ENCODE data around the gene TIAM1. TPM values are rescaled to one million over a fixed set of nuclear protein-coding genes. Genes with fewer than 3 reads are reported as not detected.
A peak's percentile ranks its signal among the peaks of the same experiment; 100 is the strongest.

Gene TIAM1
- total and polyA plus RNA-seq, 2 of the 8 experiments (the other 6 are each of a cell fraction or from before 2014, with no cell fraction given) = 10.1 to 30.7 TPM

GRCh38 chr21:31343680-31344480 is at the start of gene TIAM1 (continued):
- TF ChIP-seq CBX8 (IDR thresholded peaks at IDR 0.05; ENCODE audit: borderline replicate concordance, low read depth, low read length) (no peak), TBP (IDR thresholded peaks at IDR 0.05; ENCODE audit: low read depth, low read length) (peak; percentile 25; the same call in 1 of the 2 replicates), KDM5A (IDR thresholded peaks at IDR 0.05; ENCODE audit: low read length) (no peak), KDM4A (IDR thresholded peaks at IDR 0.05; ENCODE audit: low read depth, low read length, severe bottlenecking) (peak; percentile 33), GTF2F1 (IDR thresholded peaks at IDR 0.05; ENCODE audit: borderline replicate concordance, low read depth, low read length) (no peak), ASH2L (IDR thresholded peaks at IDR 0.05; ENCODE audit: low read length) (peak; percentile 93), POLR2A (IDR thresholded peaks at IDR 0.05; ENCODE audit: control extremely low read depth in 1 of 2, low read depth in 2 of 2, low read length in 2 of 2) (peak; percentile 43 to 75), RXRA (IDR thresholded peaks at IDR 0.05; ENCODE audit: insufficient read depth, low read depth, low read length) (no peak), USF2 (IDR thresholded peaks at IDR 0.05; ENCODE audit: low read length) (no peak), SAP30 (IDR thresholded peaks at IDR 0.05; ENCODE audit: insufficient read depth, insufficient replicate concordance, low read length) (peak; percentile 66), CHD1 (IDR thresholded peaks at IDR 0.05; ENCODE audit: low read depth, low read length) (no peak), SUZ12 (IDR thresholded peaks at IDR 0.05; ENCODE audit: low read length) (no peak), SIRT6 (IDR thresholded peaks at IDR 0.05; ENCODE audit: low read length) (no peak), SRF (IDR thresholded peaks at IDR 0.05; ENCODE audit: low read depth, low read length) (no peak), BRCA1 (IDR thresholded peaks at IDR 0.05; ENCODE audit: low read depth, low read length) (no peak), POU5F1 (IDR thresholded peaks at IDR 0.05; ENCODE audit: low read depth, low read length) (no peak), SP1 (IDR thresholded peaks at IDR 0.05; ENCODE audit: low read depth, low read length) (no peak), YY1 (IDR thresholded peaks at IDR 0.05; ENCODE audit: low read depth, low read length) (no peak), TCF12 (IDR thresholded peaks at IDR 0.05; ENCODE audit: low read depth, low read length) (no peak), NRF1 (IDR thresholded peaks at IDR 0.05; ENCODE audit: low read depth, low read length) (no peak), SIX5 (IDR thresholded peaks at IDR 0.05; ENCODE audit: low read depth, low read length) (no peak), RBBP5 (IDR thresholded peaks at IDR 0.05; ENCODE audit: borderline replicate concordance, low read depth, low read length) (peak; percentile 46; the same call in 1 of the 2 replicates), GABPA (IDR thresholded peaks at IDR 0.05; ENCODE audit: borderline replicate concordance, insufficient read depth, low read length) (no peak), JUND (IDR thresholded peaks at IDR 0.05; ENCODE audit: low read length) (no peak)
- TF ChIP-seq, protein P1, sequence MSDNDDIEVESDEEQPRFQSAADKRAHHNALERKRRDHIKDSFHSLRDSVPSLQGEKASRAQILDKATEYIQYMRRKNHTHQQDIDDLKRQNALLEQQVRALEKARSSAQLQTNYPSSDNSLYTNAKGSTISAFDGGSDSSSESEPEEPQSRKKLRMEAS (IDR thresholded peaks at IDR 0.05) = peak; percentile 16; the same call in 1 of the 2 replicates
